ENCODE results near the gene NAB2. TPM values are rescaled to one million over a fixed set of nuclear protein-coding genes. Genes with fewer than 3 reads are reported as not detected.

The NAB2 gene
- polyA plus RNA-seq, 3 donors: 1.00 to 8.3 (median 2.7) TPM

- Histone ChIP-seq H3K9me3 (replicated peaks in 1 of 2; ENCODE audit: control insufficient read depth in 1 of 2, insufficient read depth in 1 of 2, low read length in 2 of 2) (no peaks in the 10 kb centered on the region), H3K4me3 (replicated peaks in 1 of 3; ENCODE audit: low read depth in 2 of 3, low read length in 3 of 3) (no peak overlapping the region), H3K79me2 (ENCODE audit: insufficient read depth, low read length) (no peaks in the 10 kb centered on the region), H3K27me3 (ENCODE audit: control insufficient read depth in 2 of 2, insufficient read depth in 2 of 2, low read length in 2 of 2) (no peaks in the 10 kb centered on the region), H3K4me2 (replicated peaks; ENCODE audit: extremely low read depth, low read length, poor library complexity, severe bottlenecking) (no peak overlapping the region), H3K36me3 (replicated peaks in 1 of 2; ENCODE audit: control insufficient read depth in 1 of 2, insufficient read depth in 2 of 2, low read length in 2 of 2) (peaks cover 24 to 36% of the 10 kb centered on the region in 2 donors), H3K4me1 (ENCODE audit: control insufficient read depth in 1 of 2, insufficient read depth in 2 of 2, low read length in 2 of 2) (peaks cover 13 to 18% of the 10 kb centered on the region in 2 donors), H2AFZ (ENCODE audit: insufficient read depth, low read depth, low read length, poor library complexity, severe bottlenecking) (no peak overlapping the region), H4K20me1 (ENCODE audit: insufficient read depth, low read length) (no peaks in the 10 kb centered on the region), H3K9ac (ENCODE audit: insufficient read depth, low read length, poor library complexity, severe bottlenecking) (no peak overlapping the region), H3K27ac (ENCODE audit: low read depth in 1 of 2, low read length in 2 of 2) (no peak overlapping the region)
- Mint-ChIP-seq H3K4me1 (peaks cover 12% of the 10 kb centered on the region), H3K36me3 (peaks cover 26 to 32% of the 10 kb centered on the region in 2 donors), H3K27me3 (ENCODE audit: low read depth in 3 of 3) (no peaks in the 10 kb centered on the region), H3K4me3 (no peak overlapping the region), H3K27ac (peak overlapping the region in 1 of 7 donors; percentile 38), H3K9me3 (peaks cover 0 to 3% (median 0%) of the 10 kb centered on the region in 7 donors)
- WGBS (ENCODE audit: insufficient coverage): 100% methylated on average over 1 of the region's 1 CpG
- intact Hi-C loops (cut with micrococcal nuclease): no loop called here
- no peak for TF ChIP-seq CTCF (IDR thresholded peaks at IDR 0.05)
- DNase-seq: no peak
Observed at GRCh38 chr12:57058454-57058853, 30.5 kb upstream of the NAB2 start.

GRCh38 chr12:57063991-57064685 is 24.8 kb upstream of the NAB2 start:
- Mint-ChIP-seq H3K27ac (peak overlapping the region; percentile 82 to 90 (median 86)), H3K9me3 (peaks cover 0 to 2% (median 0%) of the 10 kb centered on the region in 7 donors), H3K36me3 (peaks cover 13 to 31% of the 10 kb centered on the region in 2 donors), H3K4me1 (peaks cover 26% of the 10 kb centered on the region), H3K4me3 (peak overlapping the region in 1 of 2 donors; percentile 51), H3K27me3 (ENCODE audit: low read depth in 3 of 3) (no peaks in the 10 kb centered on the region)
- no peak for TF ChIP-seq CTCF (IDR thresholded peaks at IDR 0.05)
- Histone ChIP-seq H3K9ac (ENCODE audit: insufficient read depth, low read length, poor library complexity, severe bottlenecking) (peak overlapping the region; percentile 37), H3K9me3 (replicated peaks in 1 of 2; ENCODE audit: control insufficient read depth in 1 of 2, insufficient read depth in 1 of 2, low read length in 2 of 2) (no peaks in the 10 kb centered on the region), H3K4me2 (replicated peaks; ENCODE audit: extremely low read depth, low read length, poor library complexity, severe bottlenecking) (peak overlapping the region; percentile 35), H4K20me1 (ENCODE audit: insufficient read depth, low read length) (no peaks in the 10 kb centered on the region), H3K4me1 (ENCODE audit: control insufficient read depth in 1 of 2, insufficient read depth in 2 of 2, low read length in 2 of 2) (peaks cover 16 to 29% of the 10 kb centered on the region in 2 donors), H3K79me2 (ENCODE audit: insufficient read depth, low read length) (no peaks in the 10 kb centered on the region), H3K36me3 (replicated peaks in 1 of 2; ENCODE audit: control insufficient read depth in 1 of 2, insufficient read depth in 2 of 2, low read length in 2 of 2) (peaks cover 14 to 21% of the 10 kb centered on the region in 2 donors), H3K27ac (ENCODE audit: low read depth in 1 of 2, low read length in 2 of 2) (peak overlapping the region in 1 of 2 donors; percentile 83), H2AFZ (ENCODE audit: insufficient read depth, low read depth, low read length, poor library complexity, severe bottlenecking) (no peak overlapping the region), H3K4me3 (replicated peaks in 1 of 3; ENCODE audit: low read depth in 2 of 3, low read length in 3 of 3) (peak overlapping the region in 2 of 3 experiments; percentile 16 to 44), H3K27me3 (ENCODE audit: control insufficient read depth in 2 of 2, insufficient read depth in 2 of 2, low read length in 2 of 2) (no peaks in the 10 kb centered on the region)
- intact Hi-C loops (cut with micrococcal nuclease): loop anchor here in 1 of 2 donors (5.0 kb wide), 1 partner anchor 57 kb away; the partner anchor contains the start of gene ZBTB39
- no CpG with 5 or more reads among the region's 5 CpGs for WGBS (ENCODE audit: insufficient coverage)
- peak; percentile 56 to 83 (median 59) for DNase-seq
